DMS 273 (cell line): ENCODE results near the gene METTL13.
A peak's percentile ranks its signal among the peaks of the same experiment; 100 is the strongest.
"Not testable (repeated sequence)": the region's sequence is repeated elsewhere in the genome, so short reads cannot be mapped to it uniquely, and the experiment has no call there.

Experiments used
- DNase-seq: peaks from one replicate; lab custom pipeline; 2025; ENCODE audit not compliant: unreplicated experiment; lab: John Stamatoyannopoulos, UW

METTL13 gene

DNA sequence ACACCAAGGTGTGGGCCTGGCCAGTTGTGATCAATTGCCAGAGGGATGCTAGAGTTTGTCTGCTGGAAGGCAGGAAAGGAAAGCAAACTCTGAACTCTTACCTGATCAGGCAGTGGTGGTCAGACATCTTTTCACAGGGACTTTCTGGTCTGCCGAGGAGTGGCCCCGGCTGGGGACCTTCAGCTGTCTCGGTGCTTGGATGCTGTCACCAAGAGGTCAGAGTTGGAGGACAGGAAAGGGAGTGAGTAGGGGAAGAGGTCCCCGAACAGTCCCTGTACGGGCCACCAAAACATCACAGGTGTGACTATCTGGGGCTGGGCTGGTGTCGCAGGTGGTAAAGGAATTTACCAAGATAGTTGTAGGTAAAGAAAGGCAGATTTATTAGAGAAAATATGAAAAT is 17.7 kb upstream of the METTL13 start:
- DNase-seq = no peak

DNA sequence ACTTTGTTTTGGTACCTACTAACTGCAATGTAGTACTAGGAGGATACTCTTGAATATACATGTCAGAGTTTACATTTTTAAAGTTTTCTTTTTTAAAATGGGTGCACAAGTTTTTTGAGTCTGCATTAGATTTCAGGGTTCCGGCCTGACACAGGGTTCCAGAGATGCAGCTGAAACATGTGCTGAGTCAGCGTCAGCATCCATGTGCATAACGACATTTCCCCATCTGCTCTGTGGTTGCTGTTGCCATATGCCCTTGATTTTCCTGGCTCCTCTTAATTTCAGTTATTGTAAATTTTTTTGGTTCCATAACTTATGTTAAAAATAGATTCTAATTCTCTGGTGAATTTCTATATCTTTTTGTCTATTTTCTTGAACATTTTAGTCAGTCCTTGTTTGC is 12.3 kb upstream of the METTL13 start:
- peak; percentile 90 for DNase-seq

DNA sequence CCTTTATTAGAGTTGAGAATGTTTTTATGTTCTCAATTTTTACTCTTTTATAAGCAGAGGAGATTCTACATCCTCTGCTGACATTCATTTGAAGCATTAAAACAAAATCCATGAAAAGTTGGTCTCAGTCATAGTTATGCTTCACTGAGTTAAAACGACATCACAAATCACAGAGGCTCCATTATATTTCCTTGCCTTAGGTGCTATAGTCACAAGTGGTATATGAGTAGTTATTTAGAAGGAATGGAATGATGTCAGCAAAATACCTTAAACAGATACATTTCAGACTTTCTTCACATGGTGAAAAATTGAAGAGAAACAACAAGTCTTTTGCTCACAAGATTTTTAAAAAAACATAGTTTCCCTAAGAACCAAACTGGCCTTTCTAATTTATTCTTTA is 11.7 kb upstream of the METTL13 start:
- peak; percentile 33 for DNase-seq

- DNase-seq = no peak
Measured at GRCh38 chr1:171772312-171772711, 9.1 kb upstream of the METTL13 start.

GRCh38 chr1:171780583-171781175 is 781 bp upstream of the METTL13 start:
- DNase-seq = no peak

DNA sequence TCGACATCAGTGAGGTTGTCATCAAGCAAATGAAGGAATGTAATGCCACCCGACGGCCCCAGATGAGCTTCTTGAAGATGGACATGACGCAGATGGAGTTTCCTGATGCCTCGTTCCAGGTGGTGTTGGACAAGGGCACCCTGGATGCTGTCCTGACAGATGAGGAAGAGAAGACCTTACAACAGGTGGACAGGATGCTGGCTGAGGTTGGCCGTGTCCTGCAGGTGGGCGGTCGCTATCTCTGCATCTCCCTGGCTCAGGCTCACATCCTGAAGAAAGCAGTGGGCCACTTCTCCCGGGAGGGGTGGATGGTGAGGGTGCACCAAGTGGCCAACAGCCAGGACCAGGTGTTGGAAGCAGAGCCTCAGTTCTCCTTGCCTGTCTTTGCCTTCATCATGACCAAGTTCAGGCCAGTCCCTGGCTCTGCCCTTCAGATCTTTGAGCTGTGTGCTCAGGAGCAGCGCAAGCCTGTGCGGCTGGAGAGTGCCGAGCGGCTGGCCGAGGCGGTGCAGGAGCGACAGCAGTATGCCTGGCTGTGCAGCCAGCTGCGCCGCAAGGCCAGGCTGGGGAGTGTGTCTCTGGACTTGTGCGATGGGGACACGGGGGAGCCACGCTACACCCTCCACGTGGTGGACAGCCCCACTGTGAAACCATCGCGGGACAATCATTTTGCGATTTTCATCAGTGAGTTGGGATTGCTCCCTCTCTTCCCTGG is 2.5 kb downstream of the METTL13 start:
- no peak for DNase-seq

DNA sequence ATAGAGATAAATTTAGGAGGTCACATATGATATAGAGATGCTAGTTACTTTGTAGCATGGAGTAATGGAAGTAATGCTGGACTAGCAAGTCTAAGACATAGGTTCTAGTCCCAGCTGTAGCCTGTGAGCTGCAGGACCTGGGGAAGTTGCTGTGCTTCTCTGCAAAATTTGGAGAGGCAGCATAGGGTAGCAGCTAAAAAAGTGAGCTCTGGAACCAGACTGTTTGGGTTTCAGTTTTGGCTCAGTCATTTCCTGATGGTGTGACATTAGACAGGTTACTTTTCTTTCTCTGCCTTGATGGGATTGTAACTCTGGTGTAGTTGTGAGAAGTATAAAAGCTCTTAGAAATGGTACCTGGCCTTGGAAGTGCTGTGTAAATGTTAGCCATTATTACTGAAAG is 3.3 kb downstream of the METTL13 start:
- no peak for DNase-seq

- no peak for DNase-seq
Measured at GRCh38 chr1:171785766-171786165, 4.3 kb downstream of the METTL13 start.

GRCh38 chr1:171786534-171786933 is 5.1 kb downstream of the METTL13 start:
- no peak for DNase-seq

DNA sequence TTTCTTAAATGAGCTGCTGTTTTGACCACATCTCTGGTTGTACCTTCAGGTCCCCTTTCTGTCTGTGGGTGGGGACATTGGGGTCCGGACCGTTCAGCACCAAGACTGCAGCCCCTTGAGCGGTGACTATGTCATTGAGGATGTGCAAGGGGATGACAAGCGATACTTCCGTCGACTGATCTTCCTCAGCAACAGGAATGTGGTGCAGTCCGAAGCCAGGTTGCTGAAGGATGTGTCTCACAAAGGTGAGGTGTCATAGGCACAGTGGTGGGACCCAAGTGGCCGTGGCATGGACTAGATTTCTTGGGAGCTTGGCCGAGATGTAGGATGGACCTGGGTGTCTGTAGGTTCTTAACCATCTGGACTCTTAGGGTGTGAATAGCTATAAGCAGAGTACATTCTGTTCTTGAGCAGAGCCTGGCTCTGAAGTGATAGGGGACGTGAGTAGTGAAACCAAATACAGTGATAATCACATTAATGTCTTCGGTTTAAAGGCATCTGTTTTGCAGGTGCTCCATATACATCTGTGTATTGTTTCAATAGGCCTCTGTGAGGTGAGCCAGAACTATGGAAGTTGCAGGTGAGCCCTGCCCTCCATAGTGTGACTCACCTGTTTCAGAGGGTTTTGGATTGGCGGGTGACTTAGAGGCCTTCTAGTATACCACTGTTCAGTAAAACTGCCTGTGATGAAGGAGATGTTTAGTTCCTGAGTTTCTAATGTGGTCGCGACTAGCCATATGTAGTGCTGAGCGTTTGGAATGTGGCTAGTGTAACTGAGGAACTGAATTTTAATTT is 6.4 kb downstream of the METTL13 start:
- no peak for DNase-seq

- peak; percentile 58 for DNase-seq
Measured at GRCh38 chr1:171788696-171789095, 7.2 kb downstream of the METTL13 start.

GRCh38 chr1:171790318-171790717 is 8.9 kb downstream of the METTL13 start:
- no peak for DNase-seq

GRCh38 chr1:171792656-171793369 is 11.4 kb downstream of the METTL13 start:
- DNase-seq = no peak

DNA sequence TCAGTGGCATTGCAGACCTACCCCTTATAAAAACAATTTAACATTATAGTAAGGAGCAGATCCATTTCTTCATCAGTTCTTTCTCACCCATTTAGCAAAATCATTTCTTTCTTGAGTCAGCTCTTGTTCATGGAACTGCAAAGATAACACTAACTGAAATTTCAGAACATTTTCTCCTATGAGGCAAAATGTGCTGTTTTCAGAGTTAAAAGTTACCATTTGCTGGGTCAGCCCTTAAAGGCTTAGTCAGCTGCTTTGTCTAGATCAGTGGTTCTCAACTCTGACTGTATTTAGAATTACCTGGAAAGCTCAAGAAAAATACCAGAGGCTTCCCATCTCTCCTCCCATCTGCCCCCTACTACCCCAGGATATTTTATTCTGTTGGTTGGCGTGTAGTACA is 12.2 kb downstream of the METTL13 start:
- DNase-seq = no peak

GRCh38 chr1:171794085-171794484 is 12.6 kb downstream of the METTL13 start:
- no peak for DNase-seq

- DNase-seq = no peak
Measured at GRCh38 chr1:171796592-171796991, 15.1 kb downstream of the METTL13 start.

- no peak for DNase-seq
Measured at GRCh38 chr1:171798311-171798710, 16.9 kb downstream of the METTL13 start.

DNA sequence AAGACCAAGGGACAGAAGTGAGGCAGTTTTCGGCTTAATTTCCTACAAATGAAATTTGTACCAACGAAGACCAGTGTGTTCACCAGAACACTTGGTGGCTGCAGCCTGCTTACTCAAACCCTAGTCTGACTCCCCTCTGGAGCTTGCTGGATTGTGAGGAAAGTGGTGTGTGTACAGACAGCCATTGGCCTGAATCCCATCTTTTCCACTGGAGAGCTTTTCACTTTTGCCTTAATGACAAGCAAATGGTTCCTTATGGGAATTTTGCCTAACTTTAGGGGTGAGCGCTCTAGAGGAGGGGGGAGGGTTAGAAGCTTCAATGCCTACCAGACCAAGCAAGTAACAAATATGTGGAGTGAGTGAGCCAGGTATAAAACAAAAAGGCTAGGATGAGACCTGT is 17.3 kb downstream of the METTL13 start:
- no peak for DNase-seq

DNA sequence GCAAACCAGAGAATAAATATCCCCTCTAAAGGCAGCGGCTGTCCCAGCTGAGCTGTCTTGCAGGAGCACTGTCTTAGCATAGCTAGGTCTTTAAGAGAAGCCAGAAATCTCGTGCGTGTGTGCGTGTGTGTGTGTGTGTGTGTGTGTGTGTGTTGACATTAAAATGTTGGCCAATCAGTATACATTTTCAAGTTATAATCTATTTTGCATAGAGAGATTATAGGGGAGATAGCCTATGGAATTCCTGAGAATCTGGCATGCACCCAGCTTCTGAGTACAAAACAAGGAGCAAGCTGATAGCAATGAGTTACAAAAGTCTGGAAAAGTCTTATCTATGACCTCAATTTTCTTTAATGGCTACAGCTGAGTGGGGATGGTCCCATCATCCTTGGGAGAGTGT is 17.7 kb downstream of the METTL13 start:
- no peak for DNase-seq

- not testable (repeated sequence) for DNase-seq
Measured at GRCh38 chr1:171799698-171800097, 18.2 kb downstream of the METTL13 start.

DNA sequence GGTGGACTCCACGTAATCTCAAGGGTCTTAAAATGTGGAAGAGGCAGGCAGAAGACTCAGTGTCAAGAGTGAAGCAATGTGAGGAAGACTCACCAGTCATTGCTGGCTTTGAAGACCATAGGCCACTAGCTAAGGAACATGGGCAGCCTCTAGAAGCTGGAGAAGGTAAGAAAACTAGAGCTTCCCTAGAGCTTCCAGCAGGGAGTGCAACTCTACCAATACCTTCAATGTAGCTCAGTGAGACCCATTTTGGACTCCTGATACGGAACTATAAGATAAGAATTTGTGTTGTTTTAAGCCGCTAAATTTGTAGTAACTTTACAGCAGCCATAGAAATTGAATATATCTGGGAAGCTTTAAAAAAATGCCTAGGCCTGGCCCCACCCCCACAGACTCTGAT is 18.9 kb downstream of the METTL13 start:
- peak; percentile 51 for DNase-seq

GRCh38 chr1:171800851-171801250 is 19.4 kb downstream of the METTL13 start:
- no peak for DNase-seq
